KOPT-K1 (cell line): ENCODE measurements around the gene UBE2Q2.
"Not testable (repeated sequence)": the region's sequence is repeated elsewhere in the genome, so short reads cannot be mapped to it uniquely, and the experiment has no call there.

Source experiments
- H3K27ac ChIP-seq: fragments of 200-600 bp; sonication (generic); 2 replicates; pipeline ENCODE4 v1.5.1; 2016; ENCODE audit warnings: antibody characterized with exemption, mild to moderate bottlenecking, low read depth, low read length; ENCODE audit not compliant: poor library complexity, severe bottlenecking
- H3K36me3 ChIP-seq: fragments of 200-600 bp; sonication (generic); 2 replicates; pipeline ENCODE4 v1.5.1; 2017; ENCODE audit warnings: antibody characterized with exemption, mild to moderate bottlenecking, low read length, moderate library complexity; ENCODE audit not compliant: insufficient read depth
- H3K9me3 ChIP-seq: fragments of 200-600 bp; sonication (generic); 2 replicates; pipeline ENCODE4 v1.5.1; 2017; ENCODE audit warnings: antibody characterized with exemption, low read length, mild to moderate bottlenecking; ENCODE audit not compliant: insufficient read depth, poor library complexity, severe bottlenecking

Gene UBE2Q2

DNA sequence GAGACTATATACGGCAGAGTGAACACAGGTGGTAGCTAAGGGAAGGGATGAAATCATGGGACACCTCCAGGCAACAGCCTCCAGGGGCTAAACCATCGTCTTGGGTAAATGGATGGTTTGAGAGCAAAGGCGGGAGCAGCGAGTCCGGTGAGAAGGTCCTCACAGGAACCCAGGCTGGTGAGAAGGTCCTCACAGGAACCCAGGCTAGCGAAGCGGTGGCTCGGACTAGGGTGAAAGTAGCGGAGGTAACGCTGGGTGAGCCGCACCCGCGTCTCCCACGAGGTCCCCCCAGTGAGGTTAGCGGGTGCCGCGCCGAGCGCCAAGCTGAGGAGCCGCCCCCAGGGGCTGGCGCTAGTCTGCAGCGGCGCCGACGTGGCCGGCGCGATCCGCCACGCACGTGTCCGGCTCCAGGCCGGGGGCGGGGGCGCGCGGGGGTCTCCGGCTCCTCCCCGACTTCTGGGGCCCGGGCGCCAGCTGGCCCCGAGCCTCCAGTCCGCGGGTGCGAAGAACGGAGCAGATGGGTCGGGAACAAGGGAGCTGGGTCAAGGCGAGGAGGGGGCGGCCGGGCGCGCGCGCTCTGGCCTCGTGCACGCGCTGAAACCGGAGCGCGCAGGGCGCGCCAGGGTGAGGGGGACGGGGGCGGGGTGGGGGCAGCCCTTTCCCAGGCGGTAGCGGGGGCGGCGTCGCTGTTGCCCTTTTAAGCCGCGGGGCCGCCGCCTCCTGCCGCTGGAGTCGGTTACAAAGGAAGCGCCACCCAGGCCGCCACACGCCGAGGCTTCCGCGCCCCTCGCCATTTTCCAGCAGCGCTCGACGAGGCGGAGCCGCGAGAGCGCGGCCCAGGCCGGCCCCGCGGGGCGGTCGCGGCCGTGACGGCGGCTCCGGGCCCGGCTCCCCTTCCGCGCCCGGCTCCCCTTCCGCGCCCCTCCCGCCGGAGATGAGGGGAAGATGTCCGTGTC lies at the start of gene UBE2Q2:
TSS of gene UBE2Q2 (plus strand) at position 726 of the 956 bp plus-strand sequence. CDS start at position 946, 220 bp downstream.
- peaks cover 10% of the 10 kb centered on the region; the same call in 1 of the 2 replicates for H3K36me3 ChIP-seq
- H3K9me3 ChIP-seq: no peaks in the 10 kb centered on the region
- peak within 1 kb of the TSS; percentile 86 for H3K27ac ChIP-seq

- no peaks in the 10 kb centered on the region for H3K9me3 ChIP-seq
- H3K27ac ChIP-seq: no peak overlapping the region
- H3K36me3 ChIP-seq: no peaks in the 10 kb centered on the region
These were observed 46.9 kb upstream of the UBE2Q2 start for GRCh38 chr15:75796321-75796720.

DNA sequence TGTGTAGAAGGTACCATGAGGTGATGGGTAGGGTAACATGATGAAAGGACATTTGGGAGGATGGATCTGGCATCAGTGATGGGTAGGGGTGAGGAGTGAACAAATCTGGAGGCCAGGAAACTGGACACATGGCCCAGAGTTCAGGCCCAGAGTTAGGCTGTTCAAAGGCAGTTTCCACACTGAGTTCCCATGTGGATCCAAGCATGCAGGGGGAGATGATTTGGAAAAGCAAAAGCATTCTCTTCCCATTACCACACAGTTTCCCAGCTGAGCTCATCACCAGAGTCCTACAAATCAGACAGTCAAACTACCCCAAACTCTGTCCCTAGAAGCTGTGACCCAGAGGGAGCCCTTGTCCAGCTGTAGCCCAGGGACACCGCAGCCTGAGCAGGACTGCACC lies 46.1 kb upstream of the UBE2Q2 start:
- not testable (repeated sequence) for H3K9me3 ChIP-seq, H3K36me3 ChIP-seq, H3K27ac ChIP-seq

DNA sequence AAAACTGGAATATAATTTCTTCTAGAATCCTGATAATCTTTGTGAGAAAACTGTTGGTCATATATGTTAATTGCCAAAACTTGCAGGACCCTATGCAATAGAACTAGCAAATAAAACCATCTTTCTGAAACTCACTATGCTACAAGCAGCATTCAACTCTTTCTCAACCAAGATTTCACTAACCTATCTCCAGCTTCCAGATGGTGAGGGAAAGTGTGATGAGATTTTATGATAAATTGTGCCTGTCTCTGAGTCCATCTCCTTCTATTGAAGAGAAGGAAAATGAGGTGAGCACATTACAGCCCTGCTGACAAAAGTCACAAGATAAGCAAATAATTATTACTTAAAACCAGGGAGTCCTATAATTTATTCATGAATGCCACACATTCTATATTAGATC lies 44.1 kb upstream of the UBE2Q2 start:
- Histone ChIP-seq H3K9me3 (no peaks in the 10 kb centered on the region), H3K27ac (no peak overlapping the region), H3K36me3 (no peaks in the 10 kb centered on the region)

DNA sequence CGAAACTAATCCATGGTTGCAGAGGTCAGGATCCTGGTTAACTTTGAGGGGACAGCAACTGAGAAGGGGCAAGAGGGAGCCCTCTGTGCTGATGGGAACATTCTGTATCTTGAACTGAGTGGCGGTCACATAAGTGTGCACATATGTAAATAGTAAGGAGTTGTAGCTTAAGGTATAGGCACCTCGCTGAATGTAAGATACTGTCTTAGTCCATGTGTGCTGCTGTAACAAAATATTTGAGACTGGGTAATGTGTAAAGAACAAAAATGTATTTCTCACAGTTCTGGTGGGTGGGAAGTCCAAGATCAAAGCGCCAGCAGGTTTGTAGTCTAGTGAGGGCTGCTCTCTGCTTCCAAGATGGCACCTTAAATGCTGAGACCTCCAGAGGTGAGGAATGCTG lies 42.8 kb upstream of the UBE2Q2 start:
- not testable (repeated sequence) for H3K27ac ChIP-seq, H3K36me3 ChIP-seq, H3K9me3 ChIP-seq

DNA sequence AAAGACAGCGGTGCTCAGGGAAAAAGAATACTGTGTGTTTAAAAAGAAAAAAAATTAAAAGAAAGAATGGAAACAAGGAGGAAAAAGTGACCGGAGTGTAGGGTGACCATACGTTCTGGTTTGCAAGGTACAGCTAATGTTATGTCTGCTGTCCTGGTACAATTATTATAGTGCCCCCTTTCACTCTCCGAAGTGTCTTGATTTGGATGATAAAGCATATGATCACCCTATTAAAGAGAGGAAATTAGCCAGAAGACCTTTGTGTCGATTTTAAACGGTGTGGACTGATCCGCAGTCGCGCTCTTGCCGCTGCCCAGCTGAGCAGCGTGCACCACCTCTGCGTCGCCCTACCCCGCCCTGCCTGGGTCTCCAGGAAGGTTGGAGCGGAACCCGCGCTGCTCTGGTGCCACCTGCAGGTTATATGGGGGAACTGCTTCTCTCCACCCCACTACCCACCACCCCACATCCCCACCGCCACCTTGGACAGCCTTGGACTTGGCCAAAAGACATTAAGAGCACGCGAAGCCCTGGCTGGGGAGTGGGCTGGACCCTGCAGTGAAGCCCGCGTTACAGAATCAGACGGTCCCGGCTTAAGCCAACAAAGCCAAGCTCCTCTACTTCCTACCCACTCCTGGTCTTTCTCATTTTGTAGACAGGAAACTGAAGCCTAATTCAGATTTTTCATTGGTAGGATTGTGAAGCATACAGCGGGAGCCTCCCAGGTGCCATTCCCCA lies 41.2 kb upstream of the UBE2Q2 start:
- Histone ChIP-seq H3K9me3 (no peaks in the 10 kb centered on the region), H3K36me3 (no peaks in the 10 kb centered on the region), H3K27ac (no peak overlapping the region)

- H3K9me3 ChIP-seq: not testable (repeated sequence)
These were observed 35.8 kb upstream of the UBE2Q2 start for GRCh38 chr15:75807486-75807885.

DNA sequence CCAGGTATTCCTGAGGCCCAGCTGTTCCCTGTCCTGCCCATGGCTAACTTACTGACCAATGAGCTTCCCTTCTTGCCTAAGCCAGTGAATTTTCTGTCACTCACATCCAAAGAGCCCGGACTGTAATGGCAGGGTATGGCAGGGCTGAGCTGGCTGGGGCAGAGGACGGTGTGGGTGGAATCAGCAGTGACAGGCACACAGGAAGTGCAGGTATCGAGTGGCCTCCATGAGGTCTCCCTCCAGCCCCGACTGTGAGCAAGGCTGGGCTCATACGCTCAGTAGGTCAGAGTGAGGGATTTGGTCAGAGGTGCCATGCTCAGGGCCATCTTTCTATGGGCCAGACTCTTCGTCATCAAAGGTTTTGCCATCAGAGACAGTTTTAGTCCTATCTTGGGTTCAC lies 35.2 kb upstream of the UBE2Q2 start:
- not testable (repeated sequence) for H3K27ac ChIP-seq, H3K9me3 ChIP-seq, H3K36me3 ChIP-seq

More at GRCh38 chr15:75807486-75807885, 35.8 kb upstream of the UBE2Q2 start:
- H3K27ac ChIP-seq, H3K36me3 ChIP-seq: not testable (repeated sequence)

DNA sequence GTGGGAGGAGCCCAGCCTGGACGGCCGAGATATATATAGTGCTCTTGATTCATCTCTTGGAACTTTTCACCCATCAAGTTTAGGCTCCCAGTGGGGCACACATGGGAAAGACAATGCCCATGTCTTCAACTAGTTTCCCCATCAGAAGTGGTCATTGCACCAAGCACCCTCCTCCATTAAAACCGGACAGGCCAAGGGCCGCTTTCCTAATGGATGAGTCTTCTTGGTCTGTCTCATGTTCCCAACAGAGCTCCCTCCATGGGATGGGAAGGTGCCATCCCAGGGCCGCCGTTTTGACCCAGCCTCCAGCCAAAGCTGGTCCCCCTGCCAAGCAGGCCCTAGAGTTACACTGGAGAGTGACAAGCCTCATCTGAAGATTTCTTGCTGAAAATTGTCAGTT lies 34.7 kb upstream of the UBE2Q2 start:
- Histone ChIP-seq H3K27ac (no peak overlapping the region), H3K9me3 (no peaks in the 10 kb centered on the region), H3K36me3 (no peaks in the 10 kb centered on the region)

GRCh38 chr15:75809986-75810750 lies 33.1 kb upstream of the UBE2Q2 start:
- Histone ChIP-seq H3K27ac (no peak overlapping the region), H3K9me3 (no peaks in the 10 kb centered on the region), H3K36me3 (no peaks in the 10 kb centered on the region)

GRCh38 chr15:75810874-75811498 lies 32.3 kb upstream of the UBE2Q2 start:
- H3K36me3 ChIP-seq: no peaks in the 10 kb centered on the region
- no peaks in the 10 kb centered on the region for H3K9me3 ChIP-seq
- H3K27ac ChIP-seq: no peak overlapping the region

- Histone ChIP-seq H3K9me3 (no peaks in the 10 kb centered on the region), H3K27ac (no peak overlapping the region), H3K36me3 (no peaks in the 10 kb centered on the region)
These were observed 31.6 kb upstream of the UBE2Q2 start for GRCh38 chr15:75811626-75812025.

DNA sequence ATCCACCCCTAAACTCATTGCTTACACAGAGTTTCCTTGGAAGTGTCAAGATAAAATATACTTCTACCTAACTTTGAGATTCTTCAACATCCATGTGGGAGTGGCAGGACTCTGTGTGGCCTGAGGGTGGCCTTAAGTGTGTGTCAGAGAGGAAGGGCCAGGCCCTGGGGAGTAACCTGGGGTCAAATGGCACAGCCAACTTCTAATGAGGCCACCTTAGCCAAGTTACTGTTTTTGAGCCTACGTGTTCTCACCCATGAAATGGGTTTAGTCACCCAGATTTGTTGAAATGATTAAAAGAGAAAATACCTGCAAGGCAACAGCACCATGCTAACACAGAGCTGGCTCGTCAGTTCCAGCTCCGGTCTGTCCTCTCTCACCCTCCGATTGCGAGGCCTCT lies 28.5 kb upstream of the UBE2Q2 start:
- Histone ChIP-seq H3K36me3 (no peaks in the 10 kb centered on the region), H3K27ac (no peak overlapping the region), H3K9me3 (no peaks in the 10 kb centered on the region)

GRCh38 chr15:75815811-75816719 lies 27.2 kb upstream of the UBE2Q2 start:
- Histone ChIP-seq H3K27ac (no peak overlapping the region), H3K9me3 (no peaks in the 10 kb centered on the region), H3K36me3 (no peaks in the 10 kb centered on the region)
